Mammary epithelial cell (primary cell): ENCODE results near the gene WIPF1.

Source experiments
- CTCF ChIP-seq, 2 donors: IDR thresholded peaks in 1 of 2; conservative IDR thresholded peaks in 1 of 2; 2 replicates each; pipeline ENCODE4 v1.5.1; 2011 to 2012; ENCODE audit warnings: inconsistent platforms in 2 of 2, low read length in 2 of 2, mild to moderate bottlenecking in 2 of 2, control low read depth in 1 of 2, low read depth in 1 of 2; ENCODE audit not compliant: insufficient read depth in 1 of 2; ENCODE audit errors: extremely low read depth in 1 of 2
- EZH2 ChIP-seq: IDR thresholded peaks from 2 replicates; pipeline ENCODE4 v1.6.1; 2012; ENCODE audit warnings: low read length, inconsistent platforms, borderline replicate concordance

- TF ChIP-seq CTCF (conservative IDR thresholded peaks at IDR 0.05 in 1 of 2, IDR thresholded peaks at IDR 0.05 in 1 of 2; ENCODE audit: extremely low read depth in 1 of 2, insufficient read depth in 1 of 2, low read depth in 1 of 2, low read length in 2 of 2), result no peak
- TF ChIP-seq EZH2, result no peak
These were observed 3.9 kb downstream of the WIPF1 start for GRCh38 chr2:174593574-174594203.
